Measurements from ENCODE around the gene FGF1.

The FGF1 gene

GRCh38 chr5:142639455-142639854 lies 46.4 kb downstream of the FGF1 start:
- no peak for DNase-seq

DNA sequence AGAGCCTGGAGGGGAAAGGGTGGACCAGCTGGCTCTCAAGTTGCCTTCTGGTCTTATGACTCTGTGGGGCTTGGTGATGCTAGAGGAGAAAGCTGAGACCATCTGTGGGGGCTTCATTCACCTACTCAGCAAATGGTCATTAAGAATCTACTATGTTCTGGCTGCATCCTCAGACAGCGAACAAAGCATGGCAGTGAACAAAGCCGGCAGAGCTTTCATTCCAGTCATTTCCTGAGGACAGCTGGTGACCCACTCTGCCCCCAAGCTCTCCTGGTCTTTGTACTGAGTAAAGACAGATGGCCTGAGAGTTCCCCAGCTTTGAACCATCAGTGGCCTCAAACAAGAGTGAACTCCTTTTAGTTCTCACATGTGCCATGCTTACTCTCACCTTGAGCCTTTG lies 48.0 kb downstream of the FGF1 start:
- DNase-seq: no peak

DNA sequence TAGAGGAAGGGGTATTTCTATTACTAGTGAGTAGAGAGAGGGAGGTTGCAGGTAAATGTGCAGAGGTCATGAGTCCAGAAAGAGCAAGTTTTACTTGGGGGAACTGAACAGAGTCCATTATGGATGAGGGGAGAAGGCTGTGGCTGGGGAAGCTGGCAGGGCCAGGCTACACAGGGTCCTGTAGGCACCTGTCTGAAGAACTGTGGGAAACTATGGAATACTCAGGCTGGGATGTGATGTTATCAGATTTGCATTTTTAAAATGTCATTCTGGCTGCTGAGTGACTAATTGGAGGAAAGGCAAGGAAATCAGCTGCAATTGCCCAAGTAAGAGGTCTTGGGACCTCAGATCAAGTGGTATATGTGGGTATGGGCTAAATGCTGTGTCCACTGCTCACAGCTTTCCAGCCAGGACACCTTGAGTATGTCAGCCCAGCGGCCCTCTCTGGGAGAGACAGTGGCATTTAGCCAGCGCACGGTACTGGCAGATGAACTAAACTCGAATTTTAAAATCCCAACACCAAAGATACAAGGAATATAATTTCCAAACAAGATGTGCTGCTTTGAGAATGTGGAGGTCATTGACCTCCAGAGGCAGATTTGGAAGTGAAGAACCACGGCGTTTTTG lies 49.1 kb downstream of the FGF1 start:
- no peak for DNase-seq

DNA sequence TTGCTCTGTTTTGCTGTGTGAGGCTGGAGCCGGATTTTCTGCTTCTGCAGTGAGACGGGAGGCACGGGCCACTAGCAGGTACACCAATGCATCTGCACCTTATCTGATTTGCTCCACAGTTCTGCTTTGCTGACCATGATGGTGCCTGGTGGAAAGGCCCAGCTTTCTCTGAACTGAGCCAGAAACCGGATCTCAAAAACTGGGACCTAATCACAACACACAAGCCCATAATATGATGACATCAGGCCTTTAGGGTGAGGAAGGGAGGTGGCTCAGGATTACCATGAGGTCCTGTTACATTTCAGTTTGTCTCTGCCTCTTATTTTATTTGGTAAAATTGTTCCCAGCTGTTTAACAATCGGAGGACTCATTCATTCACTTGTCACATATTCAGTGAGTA lies 49.8 kb downstream of the FGF1 start:
- no peak for DNase-seq

- DNase-seq: no peak
Observed at GRCh38 chr5:142634216-142635011, 51.5 kb downstream of the FGF1 start.

DNA sequence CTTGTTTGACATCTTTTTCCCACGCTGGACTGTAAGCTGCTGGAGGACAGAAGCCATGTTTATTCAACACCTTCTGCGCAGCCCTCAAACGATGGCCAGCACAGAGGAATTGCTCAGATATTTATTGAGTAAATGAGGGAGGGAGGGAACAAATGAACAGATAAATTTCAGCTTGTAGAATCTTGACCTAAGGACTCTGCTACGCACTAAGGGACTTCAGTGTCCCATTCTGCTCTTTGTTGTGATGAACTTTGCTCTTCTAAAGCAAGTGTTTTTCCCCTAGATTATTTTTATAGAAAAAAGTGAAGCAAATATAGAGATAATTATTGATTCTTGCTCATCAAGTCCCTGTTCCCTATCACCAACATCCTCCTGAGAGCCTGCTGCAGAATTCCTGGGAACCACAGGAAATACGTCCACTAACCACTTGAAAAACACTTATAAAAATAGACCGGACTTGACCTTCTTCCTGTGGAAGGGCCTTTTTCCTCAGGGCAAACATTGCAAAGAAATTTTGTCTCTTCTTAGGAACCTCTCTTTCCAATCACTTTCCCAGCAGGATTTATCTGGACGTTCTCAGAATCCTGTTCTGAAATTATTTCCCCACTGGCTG lies 54.9 kb downstream of the FGF1 start:
- DNase-seq: no peak

DNA sequence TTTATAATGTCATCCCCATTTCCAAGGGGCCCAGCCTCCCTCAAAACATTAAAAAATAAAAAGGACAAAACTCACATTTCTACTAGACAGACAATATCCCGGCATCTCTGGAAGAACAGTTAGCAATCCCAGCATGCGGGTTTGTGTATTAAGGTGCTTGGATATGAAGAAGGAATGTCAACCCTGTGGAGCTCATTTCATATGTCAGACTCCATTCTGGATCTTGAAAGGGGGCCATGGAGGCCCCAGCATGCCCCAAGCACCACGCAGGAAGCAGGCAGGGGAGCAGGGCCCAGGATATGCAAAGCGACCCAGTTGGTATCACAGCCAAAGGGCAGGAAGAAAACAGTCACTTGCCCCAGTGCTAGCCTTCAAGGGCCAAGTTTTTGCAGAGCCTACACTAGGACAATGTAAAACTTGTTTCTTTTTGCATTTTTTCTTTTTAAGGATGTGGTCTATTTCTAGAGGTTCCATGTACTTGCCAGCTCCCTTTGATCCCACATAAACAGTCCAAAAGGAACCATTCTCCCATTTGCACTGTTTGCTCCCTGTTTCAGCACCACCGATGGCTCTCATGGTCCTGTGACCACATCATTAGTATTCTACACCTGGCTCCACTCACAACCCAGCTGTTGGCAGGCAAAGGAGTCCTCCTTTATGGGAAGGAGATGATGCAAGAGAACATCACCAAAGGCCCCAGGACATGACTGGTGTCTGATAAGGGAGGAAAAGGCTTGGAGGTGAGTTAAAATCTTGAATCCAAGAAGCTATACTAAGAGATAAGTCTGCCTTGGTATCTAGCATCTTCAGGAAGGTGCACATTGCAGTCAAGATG lies 58.3 kb downstream of the FGF1 start:
- DNase-seq: no peak

- no peak for DNase-seq
Observed at GRCh38 chr5:142626786-142627185, 59.1 kb downstream of the FGF1 start.

GRCh38 chr5:142626099-142626498 lies 59.8 kb downstream of the FGF1 start:
- no peak for DNase-seq

- DNase-seq: no peak
Observed at GRCh38 chr5:142621227-142621626, 64.7 kb downstream of the FGF1 start.

GRCh38 chr5:142619815-142620214 lies 66.1 kb downstream of the FGF1 start:
- DNase-seq: no peak

DNA sequence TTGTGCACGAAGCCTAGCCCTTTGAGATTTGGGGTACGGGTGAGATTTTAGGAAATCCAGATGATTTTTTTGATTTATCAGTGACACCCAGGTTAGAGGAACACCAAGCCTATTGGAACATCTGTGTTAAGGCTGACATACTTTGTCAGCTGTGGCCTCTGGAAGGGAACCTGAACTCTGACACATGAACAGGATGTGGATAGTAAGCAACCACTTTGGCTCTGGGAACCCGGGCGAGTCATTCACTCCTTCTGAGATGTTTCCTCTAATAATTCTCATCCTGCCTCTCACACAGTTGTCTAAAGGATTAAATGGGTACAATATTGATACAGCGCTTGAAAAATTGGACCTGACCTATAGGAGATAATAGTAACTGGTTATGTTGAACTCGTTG lies 67.8 kb downstream of the FGF1 start:
- no peak for DNase-seq

DNA sequence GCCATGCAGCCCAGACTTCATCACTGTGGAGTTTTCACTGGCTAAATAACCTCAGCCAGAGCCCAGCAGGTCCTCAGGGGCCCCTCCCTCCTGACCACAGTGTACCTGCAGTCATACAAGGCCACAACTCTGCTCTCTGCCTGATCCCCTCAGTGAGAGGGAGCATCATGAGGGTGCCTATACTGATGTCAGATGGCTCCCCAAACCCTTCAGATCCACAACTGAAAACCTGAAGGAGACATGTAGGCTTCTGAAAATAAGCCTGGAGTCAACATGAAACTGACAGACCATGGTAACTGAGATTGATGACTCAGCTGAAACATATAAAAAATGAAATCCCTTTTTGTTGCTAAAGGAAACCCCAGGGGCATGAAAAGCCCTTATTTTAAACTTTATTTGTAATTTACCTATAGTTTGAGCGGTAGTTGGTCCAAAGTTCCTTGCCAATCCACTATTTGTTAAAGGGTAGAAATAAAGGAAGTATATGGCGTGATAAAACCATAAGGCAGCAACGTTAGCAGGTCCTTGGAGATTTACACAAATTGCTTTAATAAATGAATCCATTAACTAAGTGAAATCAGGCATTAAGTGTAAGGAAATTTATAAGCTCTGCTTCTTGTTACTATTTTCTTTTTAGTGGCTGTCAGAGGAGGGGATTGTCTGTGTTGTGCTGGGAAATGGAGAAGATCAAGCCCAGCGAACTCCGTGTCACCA lies 68.3 kb downstream of the FGF1 start:
- no peak for DNase-seq

GRCh38 chr5:142615948-142616347 lies 69.9 kb downstream of the FGF1 start:
- DNase-seq: no peak

GRCh38 chr5:142614054-142614453 lies 71.8 kb downstream of the FGF1 start:
- DNase-seq: no peak

DNA sequence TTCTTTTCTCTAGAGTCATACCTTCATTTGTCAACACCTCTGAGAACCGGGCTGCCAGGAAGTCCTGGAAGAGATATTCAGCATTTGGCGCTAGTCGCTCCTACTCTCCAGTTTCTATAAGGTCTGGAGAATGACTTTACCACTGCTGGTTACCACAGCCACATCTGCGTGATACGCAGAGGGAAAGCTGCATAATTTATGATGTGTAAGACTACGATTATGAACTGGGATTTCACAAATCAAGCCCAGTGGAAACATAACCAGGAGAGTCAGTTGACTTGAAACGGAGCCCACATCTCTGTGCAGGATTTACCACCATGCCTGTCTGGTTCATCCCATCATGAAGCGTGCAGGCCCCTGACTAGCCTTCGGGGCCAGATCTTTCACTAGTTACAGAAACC lies 72.6 kb downstream of the FGF1 start:
- no peak for DNase-seq

GRCh38 chr5:142612494-142613270 lies 73.2 kb downstream of the FGF1 start:
- DNase-seq: no peak

DNA sequence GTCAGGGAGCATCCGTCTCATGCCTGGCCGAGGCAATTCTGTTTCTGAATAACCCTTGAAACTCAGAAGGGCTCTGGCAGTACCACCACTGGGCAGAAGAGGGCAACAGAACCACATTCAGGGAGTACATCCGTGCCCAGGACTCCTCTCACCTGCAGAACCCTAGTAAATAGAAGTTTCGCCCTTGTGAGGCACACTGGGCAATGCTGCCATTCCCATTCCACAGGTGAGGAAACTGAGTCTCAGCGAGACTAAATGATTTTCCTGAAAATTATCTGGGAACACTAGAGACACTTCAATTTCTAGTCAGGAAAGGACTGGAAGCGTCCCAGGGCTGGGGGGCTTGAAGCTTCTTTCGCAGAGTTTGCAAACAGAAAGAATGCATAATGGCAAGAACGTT lies 74.7 kb downstream of the FGF1 start:
- DNase-seq: peak; percentile 63 to 70

DNA sequence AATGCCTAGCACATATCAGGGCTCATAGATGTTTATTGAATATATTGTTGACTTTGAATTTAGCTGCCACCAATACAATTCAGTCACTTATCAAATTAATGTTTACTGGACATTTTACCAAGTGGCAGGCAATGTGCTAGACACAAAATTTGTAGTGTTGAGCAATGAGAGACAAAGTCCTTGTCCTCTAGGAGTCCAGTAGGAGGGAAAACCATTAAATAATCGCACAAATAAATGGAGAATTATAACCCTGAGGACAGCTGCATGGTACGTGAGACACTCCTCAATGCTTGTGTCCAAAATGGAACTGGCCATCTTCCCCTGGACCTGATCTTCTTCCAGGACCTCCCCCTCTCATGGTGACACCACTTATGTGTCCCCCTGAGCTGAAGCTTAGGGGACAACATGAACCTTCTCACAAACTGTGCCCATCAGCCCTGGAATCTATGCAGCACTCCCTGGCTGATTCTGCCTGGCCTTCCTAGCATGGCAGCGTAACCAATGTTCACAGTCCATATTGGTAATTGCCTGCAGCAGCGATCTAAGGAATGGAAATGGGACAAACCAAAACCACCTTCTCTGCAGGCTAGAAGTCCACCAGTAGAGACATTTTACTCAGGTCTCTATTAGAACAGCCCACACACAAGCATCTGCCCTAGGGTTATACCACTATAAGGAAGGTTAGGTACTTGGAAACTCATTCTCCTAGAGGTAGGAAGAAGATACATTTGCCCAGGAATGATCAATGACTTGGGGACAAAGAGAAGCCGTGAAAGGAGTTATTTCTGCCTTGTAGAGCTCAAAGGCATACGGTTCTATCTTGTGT lies 75.5 kb downstream of the FGF1 start:
- DNase-seq: no peak

GRCh38 chr5:142609142-142609541 lies 76.7 kb downstream of the FGF1 start:
- DNase-seq: no peak

DNA sequence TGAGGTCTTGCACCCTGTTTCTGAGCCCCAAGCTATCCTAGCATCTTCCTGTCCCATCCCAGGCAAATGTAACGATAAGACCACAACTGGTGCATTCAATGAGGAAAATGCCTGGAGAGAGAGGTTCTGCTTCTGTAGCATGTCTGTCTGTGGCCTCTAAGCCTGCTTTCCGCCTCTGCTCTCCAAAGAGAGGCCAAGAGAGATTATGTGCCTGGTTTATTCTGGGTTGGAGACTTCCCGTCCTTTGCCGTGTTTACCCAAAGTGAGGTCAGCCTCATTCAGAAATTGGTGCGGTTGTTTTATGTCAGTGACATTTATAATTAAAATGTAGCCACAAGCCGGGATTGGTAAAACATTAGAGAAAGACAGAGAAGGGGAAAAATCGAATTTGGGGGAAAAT lies 77.8 kb downstream of the FGF1 start:
- no peak for DNase-seq

All from activated CD4-positive, alpha-beta T cell treated with anti-CD3 and anti-CD28 coated beads, Interleukin-2, amount 50 U/mL, for 4 hours (primary cell).